PFSK-1 (cell line): ENCODE results near the gene DNAJC6.

Experiments
- FOXP2 ChIP-seq: optimal IDR thresholded peaks from 2 replicates; pipeline ENCODE3; 2011; ENCODE audit warnings: borderline replicate concordance, control low read depth, inconsistent platforms; ENCODE audit not compliant: insufficient read depth; ENCODE audit errors: extremely low read length, extremely low read depth
- REST ChIP-seq, 2 experiments: IDR thresholded peaks; 2 replicates each; pipeline versions ENCODE4 v1.6.1 to v1.8.0; 2011 to 2012; ENCODE audit warnings: low read depth in 2 of 2, low read length in 2 of 2, control low read depth in 1 of 2, inconsistent platforms in 1 of 2, mild to moderate bottlenecking in 1 of 2, moderate library complexity in 1 of 2; ENCODE audit not compliant: insufficient read depth in 1 of 2
- TAF1 ChIP-seq: IDR thresholded peaks from 2 replicates; pipeline ENCODE4 v1.6.1; 2012; ENCODE audit warnings: low read length, control low read depth, borderline replicate concordance; ENCODE audit not compliant: insufficient read depth

DNA sequence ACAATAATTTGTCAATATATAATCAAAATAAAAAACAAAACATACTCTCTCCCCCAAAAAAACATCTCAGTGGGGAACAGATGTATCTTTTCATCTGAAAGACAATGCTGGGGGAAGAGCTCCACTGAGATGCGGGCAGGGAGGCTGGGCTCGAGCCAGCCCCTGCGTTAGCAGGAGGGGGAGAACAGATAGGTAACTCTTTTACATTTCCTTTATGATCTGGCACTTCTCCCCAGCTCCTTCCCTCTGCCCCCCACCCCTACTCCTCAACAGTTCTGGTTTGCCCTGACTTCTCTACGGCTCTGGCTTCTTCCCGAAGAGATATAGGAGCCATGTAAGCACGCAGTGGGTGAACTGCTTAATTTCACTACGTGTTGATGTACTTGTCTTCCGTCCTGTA is 123.6 kb downstream of the DNAJC6 start:
- no peak for TF ChIP-seq TAF1
- TF ChIP-seq FOXP2: no peak
- TF ChIP-seq REST (IDR thresholded peaks at IDR 0.05; ENCODE audit: insufficient read depth in 1 of 2, low read depth in 2 of 2, low read length in 2 of 2): no peak
